Ishikawa (cell line): ENCODE measurements around the gene PPP1R13B.

Experiments
- CEBPB ChIP-seq: IDR thresholded peaks from 2 replicates; pipeline ENCODE4 v1.6.1; 2012
- EP300 ChIP-seq: IDR thresholded peaks from 2 replicates; pipeline ENCODE4 v1.6.1; 2012; ENCODE audit warnings: borderline replicate concordance

DNA sequence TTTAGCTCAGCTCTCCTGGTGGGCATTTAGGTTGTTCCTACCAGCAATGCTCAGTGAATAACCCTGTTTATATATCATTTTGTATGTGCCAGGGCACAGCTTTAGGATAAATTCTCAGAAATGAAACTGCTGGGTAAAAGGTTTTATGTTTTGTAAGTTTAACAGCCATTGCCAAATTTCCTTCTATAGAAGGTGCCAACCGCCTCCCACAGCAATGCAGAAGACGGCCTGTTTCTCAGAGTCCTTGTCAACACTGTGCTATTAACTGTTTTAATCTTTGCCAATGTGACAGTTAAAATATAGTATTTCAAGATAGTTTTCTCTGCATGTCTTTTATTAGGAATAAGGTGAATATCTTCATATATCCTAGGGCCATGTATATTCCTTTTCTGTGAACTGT, 65.0 kb downstream of the PPP1R13B start:
- no peak for TF ChIP-seq EP300
- TF ChIP-seq CEBPB: no peak
